Keratinocyte (primary cell): ENCODE results near the gene GFOD1. TPM values are rescaled to one million over a fixed set of nuclear protein-coding genes. Genes with fewer than 3 reads are reported as not detected.

Experiments used
- DNase-seq: peaks from one replicate; pipeline ENCODE4 v3.0.0-alpha.2; 2011; ENCODE audit warnings: low read depth, missing footprints, low spot score
- FAIRE-seq: peaks from 2 replicates; lab custom pipeline; 2011; peaks lifted over from hg19 to GRCh38; lab: Jason Lieb, UNC
- H2AFZ ChIP-seq: 2 replicates; pipeline ENCODE4 v1.6.0; 2012; ENCODE audit warnings: low read length, control low read depth, inconsistent platforms; ENCODE audit not compliant: control insufficient read depth
- H3K27ac ChIP-seq: 2 replicates; pipeline ENCODE4 v1.5.1; 2011; ENCODE audit warnings: low read length; ENCODE audit not compliant: control insufficient read depth, insufficient read depth
- H3K27me3 ChIP-seq: 3 replicates; pipeline ENCODE4 v1.6.0; 2011; ENCODE audit warnings: low read length; ENCODE audit not compliant: control insufficient read depth, insufficient read depth; ENCODE audit errors: extremely low read depth
- H3K36me3 ChIP-seq, 2 experiments: 2 replicates in 1 of 2; 3 replicates in 1 of 2; pipeline ENCODE4 v1.5.1; 2011; ENCODE audit warnings: low read length in 2 of 2, mild to moderate bottlenecking in 1 of 2; ENCODE audit not compliant: control insufficient read depth in 2 of 2, insufficient read depth in 2 of 2; ENCODE audit errors: extremely low read depth in 1 of 2
- H3K4me1 ChIP-seq: 3 replicates; pipeline ENCODE4 v1.5.1; 2011; ENCODE audit warnings: low read length; ENCODE audit not compliant: control insufficient read depth, insufficient read depth; ENCODE audit errors: extremely low read depth
- H3K4me2 ChIP-seq: 3 replicates; pipeline ENCODE4 v1.6.0; 2011; ENCODE audit warnings: low read depth, low read length; ENCODE audit not compliant: control insufficient read depth, insufficient read depth; ENCODE audit errors: extremely low read depth
- H3K4me3 ChIP-seq, 3 experiments: fragments of 200-600 bp in 1 of 3; sonication (generic) in 1 of 3; 2 replicates in 2 of 3; 3 replicates in 1 of 3; pipeline ENCODE4 v1.5.1; 2011 to 2016; ENCODE audit warnings: low read length in 3 of 3, mild to moderate bottlenecking in 3 of 3, control low read depth in 2 of 3, inconsistent platforms in 1 of 3, low read depth in 1 of 3, mixed read lengths in 1 of 3, mixed run types in 1 of 3, moderate library complexity in 1 of 3; ENCODE audit not compliant: control insufficient read depth in 2 of 3, insufficient read depth in 2 of 3; ENCODE audit errors: extremely low read depth in 1 of 3
- H3K79me2 ChIP-seq: 2 replicates; pipeline ENCODE4 v1.6.0; 2012; ENCODE audit warnings: low read length; ENCODE audit not compliant: control insufficient read depth, insufficient read depth
- H3K9ac ChIP-seq: 3 replicates; pipeline ENCODE4 v1.6.0; 2011; ENCODE audit warnings: low read length; ENCODE audit not compliant: control insufficient read depth, insufficient read depth; ENCODE audit errors: extremely low read depth
- H3K9me1 ChIP-seq: 3 replicates; pipeline ENCODE4 v1.6.0; 2011; ENCODE audit warnings: low read length; ENCODE audit not compliant: control insufficient read depth, insufficient read depth; ENCODE audit errors: extremely low read depth
- H3K9me3 ChIP-seq: 2 replicates; pipeline ENCODE4 v1.5.1; 2012; ENCODE audit warnings: low read depth, low read length; ENCODE audit not compliant: control insufficient read depth
- H4K20me1 ChIP-seq: 3 replicates; pipeline ENCODE4 v1.6.0; 2011; ENCODE audit warnings: low read length; ENCODE audit not compliant: control insufficient read depth, insufficient read depth; ENCODE audit errors: extremely low read depth
- EZH2 ChIP-seq: IDR thresholded peaks from one replicate; pipeline ENCODE4 v1.6.1; 2012; ENCODE audit warnings: inconsistent platforms, mild to moderate bottlenecking, low read length, moderate library complexity
- dilution Hi-C: fragments of 300-500 bp; cut with MboI; formaldehyde crosslinking; loops from one replicate; pipeline ENCODE4 v1.7.0; 2020; ENCODE audit warnings: low sequenced_read_pairs; ENCODE audit not compliant: extremely low pct_ligation_motif_present
- polyA plus RNA-seq, 5 experiments: library from polyadenylated mRNA; depleted of rRNA in 3 of 5; stranded (reverse) in 3 of 5; stranded (forward) in 1 of 5; unstranded in 1 of 5; fragments of >200 nt; gene quantifications; 1 replicate in 1 of 5; 2 replicates in 3 of 5; 3 replicates in 1 of 5; pipeline versions ENCODE4 v1.2.1 to v1.2.3, GENCODE V29; 2011 to 2012; ENCODE audit warnings: missing spikeins in 2 of 5, low read depth in 1 of 5, low replicate concordance in 1 of 5
- TF ChIP-seq, protein P1 (sequence below), 3 experiments: IDR thresholded peaks in 1 of 3; conservative IDR thresholded peaks in 1 of 3; optimal IDR thresholded peaks in 1 of 3; 2 replicates in 2 of 3; 3 replicates in 1 of 3; pipeline versions ENCODE3 to v1.5.1; 2011; ENCODE audit warnings: low read length in 3 of 3, mild to moderate bottlenecking in 3 of 3, moderate library complexity in 2 of 3, control low read depth in 1 of 3, inconsistent platforms in 1 of 3; ENCODE audit not compliant: insufficient read depth in 2 of 3; ENCODE audit errors: extremely low read depth in 1 of 3

Gene GFOD1
- polyA plus RNA-seq, 1 donor (not counting 4 experiments of a cell fraction or from before 2014, with no cell fraction given): 7.2 TPM

DNA sequence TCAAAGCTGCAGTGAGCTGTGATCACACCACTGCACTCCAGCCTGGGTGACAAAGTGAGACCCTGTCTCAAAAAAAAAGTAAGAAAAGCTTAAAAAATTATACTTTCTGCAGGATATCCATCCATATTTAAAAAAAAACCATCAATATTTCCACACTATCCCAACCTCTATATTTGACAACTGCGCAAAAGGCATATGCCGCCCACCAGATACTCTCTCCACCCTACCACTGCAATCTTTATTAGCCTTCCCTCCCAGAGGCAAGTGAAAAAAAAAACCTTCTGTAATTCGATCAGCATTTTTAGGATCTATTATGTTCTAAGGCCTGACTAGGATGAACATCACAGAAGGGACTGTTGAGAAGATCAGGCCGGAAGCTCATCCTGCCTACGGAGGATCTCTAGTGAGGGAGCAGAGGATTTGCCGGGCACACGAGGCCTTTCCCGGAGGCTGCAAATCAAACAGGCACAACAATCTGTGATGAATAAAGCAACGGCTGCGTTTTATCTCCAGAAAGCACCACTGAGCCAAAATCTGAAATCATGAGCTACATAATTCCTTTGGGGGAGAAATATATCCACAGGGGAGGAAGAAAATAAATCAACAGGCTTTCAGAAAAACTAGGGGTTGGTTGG lies 65.9 kb downstream of the GFOD1 start:
- FAIRE-seq: no peak
- no peak for DNase-seq

DNA sequence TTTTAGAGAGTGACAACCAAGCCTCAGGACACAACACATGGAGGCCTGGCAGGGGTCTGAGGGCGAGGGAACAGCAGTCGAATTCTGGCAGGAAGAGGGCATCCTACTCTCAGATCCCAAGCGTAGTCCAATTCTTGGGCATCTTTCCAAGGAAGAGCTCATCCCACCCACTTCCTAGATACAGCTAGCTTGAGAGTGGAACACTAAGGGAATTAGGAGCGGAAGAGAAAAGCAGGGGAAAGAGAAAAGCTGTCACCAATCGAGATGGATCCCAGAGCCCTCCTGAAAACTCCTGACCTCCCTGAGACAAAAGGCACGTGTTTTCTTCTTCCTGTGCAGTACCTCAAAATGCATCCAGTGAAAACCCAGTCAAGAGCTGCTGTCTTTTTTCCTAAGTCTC lies 67.1 kb downstream of the GFOD1 start:
- Histone ChIP-seq H3K4me3 (no peak overlapping the region), H3K9me3 (no peaks in the 10 kb centered on the region), H2AFZ (no peak overlapping the region), H3K36me3 (peaks cover 0 to 5% of the 10 kb centered on the region in 2 experiments), H3K27me3 (no peaks in the 10 kb centered on the region), H3K79me2 (peaks cover 13% of the 10 kb centered on the region), H3K4me2 (no peak overlapping the region), H3K4me1 (no peaks in the 10 kb centered on the region), H4K20me1 (no peaks in the 10 kb centered on the region), H3K27ac (no peak overlapping the region), H3K9me1 (no peaks in the 10 kb centered on the region), H3K9ac (no peak overlapping the region)
- DNase-seq (no peak), FAIRE-seq (no peak)
- TF ChIP-seq EZH2: no peak
- TF ChIP-seq, protein P1, sequence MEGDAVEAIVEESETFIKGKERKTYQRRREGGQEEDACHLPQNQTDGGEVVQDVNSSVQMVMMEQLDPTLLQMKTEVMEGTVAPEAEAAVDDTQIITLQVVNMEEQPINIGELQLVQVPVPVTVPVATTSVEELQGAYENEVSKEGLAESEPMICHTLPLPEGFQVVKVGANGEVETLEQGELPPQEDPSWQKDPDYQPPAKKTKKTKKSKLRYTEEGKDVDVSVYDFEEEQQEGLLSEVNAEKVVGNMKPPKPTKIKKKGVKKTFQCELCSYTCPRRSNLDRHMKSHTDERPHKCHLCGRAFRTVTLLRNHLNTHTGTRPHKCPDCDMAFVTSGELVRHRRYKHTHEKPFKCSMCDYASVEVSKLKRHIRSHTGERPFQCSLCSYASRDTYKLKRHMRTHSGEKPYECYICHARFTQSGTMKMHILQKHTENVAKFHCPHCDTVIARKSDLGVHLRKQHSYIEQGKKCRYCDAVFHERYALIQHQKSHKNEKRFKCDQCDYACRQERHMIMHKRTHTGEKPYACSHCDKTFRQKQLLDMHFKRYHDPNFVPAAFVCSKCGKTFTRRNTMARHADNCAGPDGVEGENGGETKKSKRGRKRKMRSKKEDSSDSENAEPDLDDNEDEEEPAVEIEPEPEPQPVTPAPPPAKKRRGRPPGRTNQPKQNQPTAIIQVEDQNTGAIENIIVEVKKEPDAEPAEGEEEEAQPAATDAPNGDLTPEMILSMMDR (optimal IDR thresholded peaks at IDR 0.05 in 1 of 3, IDR thresholded peaks at IDR 0.05 in 1 of 3, conservative IDR thresholded peaks at IDR 0.05 in 1 of 3; ENCODE audit: extremely low read depth in 1 of 3, insufficient read depth in 2 of 3, low read length in 3 of 3): no peak
- dilution Hi-C loops: no loop called here

More for the DNA sequence above, 65.9 kb downstream of the GFOD1 start:
- TF ChIP-seq, protein P1 (optimal IDR thresholded peaks at IDR 0.05 in 1 of 3, IDR thresholded peaks at IDR 0.05 in 1 of 3, conservative IDR thresholded peaks at IDR 0.05 in 1 of 3; ENCODE audit: extremely low read depth in 1 of 3, insufficient read depth in 2 of 3, low read length in 3 of 3): no peak
- no peak for TF ChIP-seq EZH2
- H3K27me3 ChIP-seq: no peaks in the 10 kb centered on the region
- peaks cover 0 to 5% of the 10 kb centered on the region in 2 experiments for H3K36me3 ChIP-seq
- no peak overlapping the region for H2AFZ ChIP-seq
- no peak overlapping the region for H3K27ac ChIP-seq
- no peak overlapping the region for H3K4me2 ChIP-seq
- H3K79me2 ChIP-seq: peaks cover 15% of the 10 kb centered on the region
- no peaks in the 10 kb centered on the region for H3K9me1 ChIP-seq
- no peak overlapping the region for H3K4me3 ChIP-seq
- dilution Hi-C loops: no loop called here
- H3K4me1 ChIP-seq: peaks cover 10% of the 10 kb centered on the region
- H4K20me1 ChIP-seq: no peaks in the 10 kb centered on the region
- H3K9ac ChIP-seq: no peak overlapping the region
- H3K9me3 ChIP-seq: no peaks in the 10 kb centered on the region
